HG03066 (cell line): ENCODE results near the gene DCST1.
"Not testable (repeated sequence)": the region's sequence is repeated elsewhere in the genome, so short reads cannot be mapped to it uniquely, and the experiment has no call there.

Source experiments
- ATAC-seq: cut with Tn5 transposase; IDR thresholded peaks from one replicate; pipeline ENCODE4 v1.9.1; 2021; ENCODE audit warnings: low read depth; ENCODE audit not compliant: unreplicated experiment

Gene DCST1, protein sequence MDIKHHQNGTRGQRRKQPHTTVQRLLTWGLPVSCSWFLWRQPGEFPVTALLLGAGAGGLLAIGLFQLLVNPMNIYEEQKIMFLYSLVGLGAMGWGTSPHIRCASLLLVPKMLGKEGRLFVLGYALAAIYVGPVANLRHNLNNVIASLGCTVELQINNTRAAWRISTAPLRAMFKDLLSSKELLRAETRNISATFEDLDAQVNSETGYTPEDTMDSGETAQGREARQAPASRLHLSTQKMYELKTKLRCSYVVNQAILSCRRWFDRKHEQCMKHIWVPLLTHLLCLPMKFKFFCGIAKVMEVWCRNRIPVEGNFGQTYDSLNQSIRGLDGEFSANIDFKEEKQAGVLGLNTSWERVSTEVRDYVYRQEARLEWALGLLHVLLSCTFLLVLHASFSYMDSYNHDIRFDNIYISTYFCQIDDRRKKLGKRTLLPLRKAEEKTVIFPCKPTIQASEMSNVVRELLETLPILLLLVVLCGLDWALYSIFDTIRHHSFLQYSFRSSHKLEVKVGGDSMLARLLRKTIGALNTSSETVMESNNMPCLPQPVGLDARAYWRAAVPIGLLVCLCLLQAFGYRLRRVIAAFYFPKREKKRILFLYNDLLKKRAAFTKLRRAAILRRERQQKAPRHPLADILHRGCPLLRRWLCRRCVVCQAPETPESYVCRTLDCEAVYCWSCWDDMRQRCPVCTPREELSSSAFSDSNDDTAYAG

DNA sequence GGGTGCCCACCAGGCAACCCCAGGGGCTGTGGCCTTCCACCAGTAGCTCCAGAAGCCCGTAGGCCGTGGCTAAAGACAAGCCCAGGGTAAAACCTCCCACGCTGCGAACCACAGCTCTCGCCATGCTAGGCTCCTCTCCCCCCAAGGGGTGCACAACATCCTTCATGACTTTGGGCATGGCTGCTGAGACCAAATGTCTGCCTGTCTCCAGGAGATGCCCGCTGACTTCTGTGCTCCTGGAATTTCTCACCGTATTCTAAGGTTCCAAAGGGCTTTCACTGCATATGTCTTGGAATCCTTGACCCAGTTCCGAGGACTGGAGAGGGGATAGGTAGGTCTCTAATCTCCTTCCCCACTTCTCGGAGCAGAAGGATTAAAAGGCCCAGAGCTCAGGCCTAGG lies at the start of gene DCST1, which contains the start of gene DCST2:
DCST1 (plus strand) TSS at position 301 of the 400 bp plus-strand sequence. CDS start 213 bp downstream, outside the sequence.
DCST2 (minus strand) TSS at position 258 of the 400 bp plus-strand sequence; CDS start at position 178, 80 bp downstream.
- ATAC-seq: no peak

DNA sequence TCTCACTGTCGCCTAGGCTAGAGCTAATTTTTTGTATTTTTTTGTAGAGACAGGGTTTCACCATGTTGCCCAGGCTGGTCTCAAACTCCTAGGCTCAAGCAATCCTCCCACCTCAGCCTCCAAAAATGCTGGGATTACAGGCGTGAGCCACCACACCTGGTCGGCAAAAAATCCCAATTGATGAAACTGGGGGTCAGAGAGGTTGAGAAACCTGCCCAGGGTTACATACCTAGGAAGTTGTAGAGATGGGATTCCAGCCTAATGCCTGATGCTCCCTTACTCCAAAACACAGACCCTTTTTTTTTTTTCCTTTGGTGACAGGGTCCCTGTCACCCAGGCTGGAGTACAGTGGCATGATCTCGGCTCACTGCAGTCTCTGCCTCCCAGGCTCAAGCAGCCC lies 46.9 kb upstream of the DCST1 start:
- ATAC-seq: not testable (repeated sequence)

DNA sequence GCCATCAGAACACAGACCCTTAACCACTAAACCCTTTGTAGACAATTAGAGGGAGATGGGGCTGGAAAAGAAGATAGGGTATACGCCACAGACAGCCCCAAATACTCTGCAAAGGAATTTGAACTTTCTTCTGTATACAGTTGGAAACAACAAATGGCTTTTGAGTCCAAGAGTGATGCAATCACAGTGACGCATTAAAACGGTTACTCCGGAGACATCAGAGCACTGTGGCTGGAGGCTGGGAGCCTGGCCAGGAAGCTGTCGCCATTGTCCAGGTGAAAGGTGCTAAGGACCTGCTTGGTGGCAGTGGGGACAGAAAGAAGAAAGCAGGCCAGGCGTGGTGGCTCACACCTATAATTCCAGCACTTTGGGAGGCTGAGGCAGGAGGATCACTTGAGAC lies 46.3 kb upstream of the DCST1 start:
- no peak for ATAC-seq

DNA sequence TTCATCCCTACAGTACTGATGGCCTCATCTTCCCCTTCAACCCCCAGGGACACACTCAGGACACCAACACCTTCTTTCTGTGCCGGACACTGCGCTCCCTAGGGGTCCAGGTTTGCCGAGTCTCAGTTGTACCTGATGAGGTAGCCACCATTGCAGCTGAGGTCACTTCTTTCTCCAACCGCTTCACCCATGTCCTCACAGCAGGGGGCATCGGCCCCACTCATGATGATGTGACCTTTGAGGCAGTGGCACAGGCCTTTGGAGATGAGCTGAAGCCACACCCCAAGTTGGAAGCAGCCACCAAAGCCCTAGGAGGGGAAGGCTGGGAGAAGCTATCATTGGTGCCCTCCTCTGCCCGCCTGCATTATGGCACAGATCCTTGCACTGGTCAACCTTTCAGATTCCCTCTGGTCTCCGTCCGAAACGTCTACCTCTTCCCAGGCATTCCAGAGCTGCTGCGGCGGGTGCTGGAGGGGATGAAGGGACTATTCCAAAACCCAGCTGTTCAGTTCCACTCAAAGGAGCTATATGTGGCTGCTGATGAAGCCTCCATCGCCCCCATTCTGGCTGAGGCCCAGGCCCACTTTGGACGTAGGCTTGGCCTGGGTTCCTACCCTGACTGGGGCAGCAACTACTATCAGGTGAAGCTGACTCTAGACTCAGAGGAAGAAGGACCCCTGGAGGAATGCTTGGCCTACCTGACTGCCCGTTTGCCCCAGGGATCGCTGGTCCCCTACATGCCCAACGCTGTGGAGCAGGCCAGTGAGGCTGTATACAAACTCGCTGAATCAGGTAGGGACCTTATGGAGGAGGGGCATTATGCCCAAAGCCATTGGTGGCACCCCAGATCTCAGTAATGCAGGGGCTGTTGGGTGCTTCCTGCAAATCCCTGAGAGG lies 45.3 kb upstream of the DCST1 start:
- no peak for ATAC-seq

DNA sequence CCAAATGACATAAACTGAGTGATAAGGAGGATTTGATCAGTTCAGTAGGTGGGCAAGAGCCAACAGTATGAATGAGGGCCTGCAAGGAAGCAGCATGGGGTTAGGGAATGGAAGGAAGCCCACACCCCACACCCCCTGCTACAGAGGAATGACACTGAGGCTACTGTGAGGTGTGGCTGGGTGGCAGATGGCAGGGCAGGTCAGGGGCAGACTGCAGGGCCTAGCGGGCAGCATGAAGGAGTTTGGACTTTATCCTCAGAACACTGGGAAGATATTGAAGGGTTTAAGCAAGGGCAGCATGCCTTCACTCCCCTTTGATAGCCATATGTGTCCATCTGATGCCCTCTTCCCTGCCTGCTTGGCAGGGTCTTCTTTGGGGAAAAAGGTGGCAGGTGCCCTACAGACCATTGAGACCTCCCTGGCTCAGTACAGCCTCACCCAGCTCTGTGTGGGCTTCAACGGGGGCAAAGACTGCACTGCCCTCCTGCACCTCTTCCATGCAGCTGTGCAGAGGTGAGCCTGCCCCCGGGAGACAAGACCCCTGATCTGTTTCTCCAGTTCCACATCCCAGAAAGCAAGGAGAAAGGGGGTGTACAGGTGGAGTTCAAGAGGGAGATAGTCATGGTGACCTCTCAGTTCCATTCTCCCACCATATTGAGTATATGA lies 44.3 kb upstream of the DCST1 start:
- no peak for ATAC-seq

DNA sequence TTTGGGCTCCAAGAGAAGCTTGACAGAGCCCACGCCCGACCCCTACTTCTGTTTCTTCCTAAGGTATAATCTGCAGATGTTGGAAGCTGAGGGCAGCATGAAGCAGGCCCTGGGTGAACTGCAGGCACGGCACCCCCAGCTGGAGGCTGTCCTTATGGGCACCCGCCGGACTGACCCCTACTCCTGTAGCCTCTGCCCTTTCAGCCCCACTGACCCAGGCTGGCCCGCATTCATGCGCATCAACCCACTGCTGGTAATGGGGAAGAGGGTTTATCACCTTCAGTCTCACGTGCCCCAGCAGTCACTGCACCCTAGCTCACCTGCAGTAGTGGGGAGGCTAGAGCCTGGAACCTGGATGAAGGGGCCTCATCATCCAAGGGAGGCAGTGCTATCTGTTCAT lies 43.3 kb upstream of the DCST1 start:
- no peak for ATAC-seq

DNA sequence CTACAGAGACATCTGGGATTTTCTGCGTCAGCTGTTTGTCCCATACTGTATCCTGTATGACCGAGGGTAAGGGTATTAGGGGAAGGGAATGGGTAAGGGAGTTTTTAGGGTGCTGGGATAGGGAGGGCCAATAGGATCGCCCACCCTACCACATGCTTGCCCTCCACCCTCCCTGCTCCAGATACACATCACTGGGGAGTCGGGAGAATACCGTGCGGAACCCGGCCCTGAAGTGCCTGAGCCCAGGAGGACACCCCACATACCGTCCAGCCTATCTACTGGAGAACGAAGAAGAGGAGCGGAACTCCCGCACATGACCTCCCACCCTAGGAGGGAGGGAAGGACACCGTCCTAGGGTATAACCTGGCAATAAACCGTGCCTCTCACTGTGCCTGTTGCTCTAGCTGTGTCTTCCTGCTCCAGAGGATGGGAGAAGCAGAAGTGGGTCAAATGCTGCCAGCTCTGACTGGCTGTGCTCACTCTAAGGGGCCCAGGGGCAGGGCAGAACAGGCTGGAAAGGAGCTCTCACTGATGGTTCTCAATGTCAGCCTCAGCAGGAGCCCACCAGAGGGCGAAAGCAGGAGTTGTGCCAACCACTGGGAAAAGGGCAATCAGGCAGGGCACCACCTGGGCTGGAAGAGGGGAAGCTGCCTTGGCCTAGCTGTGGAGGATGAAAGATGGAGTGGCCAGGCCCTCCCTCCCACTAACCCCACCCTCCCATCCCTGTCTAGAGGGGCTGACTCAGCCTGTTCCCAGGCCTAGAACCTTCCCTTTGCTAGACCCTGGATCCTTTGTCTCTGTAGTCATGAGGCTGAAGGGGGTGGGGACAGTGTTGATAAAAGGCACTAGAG lies 40.7 kb upstream of the DCST1 start:
- no peak for ATAC-seq

DNA sequence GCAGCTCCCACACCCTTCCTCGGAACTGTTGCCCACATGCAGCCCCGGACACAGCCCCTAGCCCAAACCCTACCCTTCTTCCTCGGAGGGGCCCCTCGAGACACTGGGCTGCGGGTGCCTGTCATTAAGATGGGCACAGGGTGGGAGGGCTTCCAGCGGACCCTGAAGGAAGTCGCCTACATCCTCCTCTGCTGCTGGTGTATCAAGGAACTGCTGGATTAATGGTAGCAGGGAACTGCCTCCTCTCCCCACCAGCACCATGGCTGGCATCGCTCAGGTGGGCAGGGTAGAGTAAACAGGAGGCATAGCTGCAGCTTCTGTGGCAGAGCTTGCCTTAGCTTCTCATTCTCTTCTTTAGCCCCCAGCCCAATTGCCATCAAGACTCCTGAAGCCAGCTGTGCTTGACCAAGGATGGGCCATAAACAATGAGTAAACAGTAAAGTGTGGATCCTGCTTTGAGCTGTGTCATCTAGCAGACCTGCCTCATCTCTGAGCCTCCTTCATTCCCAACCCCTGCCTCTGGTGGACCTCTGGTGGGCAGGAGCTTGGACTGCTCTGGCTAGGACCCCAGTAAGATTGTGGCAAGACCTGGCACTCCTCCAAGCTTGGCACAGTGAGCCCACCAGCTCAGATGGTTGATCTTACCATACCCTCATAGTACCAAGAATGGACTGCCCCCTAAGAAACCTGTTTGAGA lies 39.9 kb upstream of the DCST1 start, which contains the start of gene LENEP:
LENEP (plus strand) TSS at position 15 of the 697 bp plus-strand sequence; CDS start at position 37, 22 bp downstream.
- no peak for ATAC-seq

DNA sequence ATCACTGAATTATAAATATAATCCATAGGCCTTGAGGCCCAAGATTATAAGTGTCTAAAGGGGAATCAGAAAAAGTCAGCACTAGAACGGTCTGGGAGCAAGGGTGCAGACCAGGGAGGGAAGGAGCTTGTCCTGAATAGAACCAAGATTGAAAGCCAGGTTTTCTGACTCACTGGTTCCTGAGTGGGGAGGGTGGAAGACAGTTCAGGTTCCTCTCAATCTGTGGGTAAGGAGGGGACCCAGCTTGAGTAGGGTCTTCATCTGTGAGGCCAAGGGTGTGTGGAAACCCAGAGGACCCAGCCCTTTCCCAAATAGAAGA lies 39.4 kb upstream of the DCST1 start:
- no peak for ATAC-seq

DNA sequence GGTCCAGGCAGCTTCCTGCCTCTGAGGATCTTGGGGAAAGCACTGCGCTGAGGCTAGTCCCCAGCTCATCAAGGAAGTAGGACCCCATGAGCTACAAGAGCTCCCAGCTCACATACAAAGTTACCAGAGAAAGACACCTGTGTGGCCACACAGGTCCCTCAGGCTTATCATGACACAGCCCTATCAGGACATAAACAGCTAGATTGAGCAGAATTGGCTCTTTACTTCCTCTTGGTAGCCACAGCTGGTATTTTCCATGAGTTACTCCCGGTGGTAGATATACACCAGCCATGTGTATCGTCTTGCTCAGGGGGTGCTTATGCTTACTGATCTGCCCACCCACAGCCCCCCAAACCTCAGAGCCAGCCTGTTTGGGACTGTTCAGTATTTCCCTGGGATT lies 39.0 kb upstream of the DCST1 start:
- no peak for ATAC-seq

DNA sequence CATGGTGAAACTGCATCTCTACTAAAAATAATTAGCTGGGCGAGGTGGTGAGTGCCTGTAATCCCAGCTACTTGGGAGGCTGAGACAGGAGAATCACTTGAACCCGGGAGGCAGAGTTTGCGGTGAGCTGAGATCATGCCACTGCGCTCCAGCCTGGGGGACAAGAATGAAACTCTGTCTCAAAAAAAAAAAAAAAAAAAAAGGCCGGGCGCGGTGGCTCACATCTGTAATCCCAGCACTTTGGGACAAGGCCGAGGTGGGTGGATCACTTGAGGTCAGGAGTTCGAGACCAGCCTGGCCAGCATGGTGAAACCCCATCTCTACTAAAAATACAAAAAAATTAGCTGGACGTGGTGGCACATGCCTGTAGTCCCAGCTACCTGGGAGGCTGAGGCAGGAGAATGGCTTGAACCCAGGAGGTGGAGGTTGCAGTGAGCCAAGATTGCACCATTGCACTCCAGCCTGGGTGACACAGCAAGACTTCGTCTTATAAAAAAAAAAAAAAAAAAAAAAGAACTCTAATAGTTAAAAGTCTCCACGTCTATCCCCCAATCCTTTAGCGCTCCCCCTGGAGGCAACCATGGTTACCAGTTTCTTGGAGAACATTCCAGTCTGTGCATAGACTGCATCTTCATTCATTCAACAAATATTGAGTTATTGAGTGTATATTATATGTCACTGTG lies 38.2 kb upstream of the DCST1 start:
- not testable (repeated sequence) for ATAC-seq

DNA sequence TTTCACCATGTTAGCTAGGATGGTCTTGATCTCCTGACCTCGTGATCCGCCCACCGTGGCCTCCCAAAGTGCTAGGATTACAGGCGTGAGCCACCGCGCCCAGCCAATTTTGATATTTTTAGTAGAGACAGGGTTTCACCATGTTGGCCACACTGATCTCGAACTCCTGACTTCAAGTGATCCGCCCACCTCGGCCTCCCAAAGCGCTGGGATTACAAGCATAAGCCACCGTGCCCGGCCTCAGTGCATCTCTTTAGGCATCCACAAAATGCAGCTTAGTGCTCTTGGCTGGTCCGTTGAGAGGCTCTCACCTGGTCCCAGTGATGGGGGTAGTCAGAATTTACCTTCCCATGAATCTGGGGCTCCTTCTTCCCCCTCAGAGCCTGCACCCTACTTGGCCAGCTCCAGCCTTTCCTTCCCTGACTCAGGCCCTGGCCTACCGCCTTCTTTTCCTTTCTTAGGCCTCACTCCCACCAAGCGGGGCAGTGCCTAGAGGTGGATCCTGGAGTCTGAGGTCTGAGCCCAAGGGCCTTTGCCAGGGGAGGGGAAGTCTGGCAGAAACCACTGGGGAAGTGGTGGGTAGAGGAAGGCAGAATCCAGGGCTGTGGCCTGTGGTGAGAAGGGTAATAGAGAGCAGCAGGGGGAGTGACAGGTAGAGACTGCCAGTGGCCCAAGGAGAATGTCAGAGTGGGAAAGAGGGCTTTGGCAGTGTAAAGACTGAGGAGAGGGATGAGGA lies 36.5 kb upstream of the DCST1 start:
- no peak for ATAC-seq

DNA sequence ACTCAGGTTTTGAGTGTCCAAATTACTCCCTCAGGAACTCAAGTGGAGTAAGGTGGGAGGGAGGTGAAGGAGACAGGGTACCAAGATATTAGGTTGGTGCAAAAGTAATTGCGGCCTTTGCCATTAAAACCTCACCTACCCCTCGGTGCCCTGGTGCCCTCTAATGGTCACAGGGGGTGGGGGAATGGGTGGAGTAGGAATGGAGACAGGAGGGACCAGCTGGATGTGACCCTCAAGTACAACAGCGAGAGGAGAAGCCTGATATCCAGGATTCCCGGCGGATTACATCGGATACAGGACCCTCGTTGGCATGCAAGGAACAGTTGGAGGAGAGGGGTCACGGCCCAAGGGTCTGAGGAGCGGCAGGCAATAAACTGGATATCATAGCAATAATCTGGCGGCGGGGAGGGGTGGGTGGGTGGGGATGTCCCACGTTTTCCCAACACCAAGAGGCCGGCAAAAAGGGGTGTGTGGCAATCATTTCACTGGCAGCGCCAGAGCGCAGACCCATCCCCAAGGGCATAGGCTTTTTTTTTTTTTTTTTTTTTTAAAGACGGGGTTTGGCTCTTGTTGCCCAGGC lies 35.3 kb upstream of the DCST1 start:
- no peak for ATAC-seq

DNA sequence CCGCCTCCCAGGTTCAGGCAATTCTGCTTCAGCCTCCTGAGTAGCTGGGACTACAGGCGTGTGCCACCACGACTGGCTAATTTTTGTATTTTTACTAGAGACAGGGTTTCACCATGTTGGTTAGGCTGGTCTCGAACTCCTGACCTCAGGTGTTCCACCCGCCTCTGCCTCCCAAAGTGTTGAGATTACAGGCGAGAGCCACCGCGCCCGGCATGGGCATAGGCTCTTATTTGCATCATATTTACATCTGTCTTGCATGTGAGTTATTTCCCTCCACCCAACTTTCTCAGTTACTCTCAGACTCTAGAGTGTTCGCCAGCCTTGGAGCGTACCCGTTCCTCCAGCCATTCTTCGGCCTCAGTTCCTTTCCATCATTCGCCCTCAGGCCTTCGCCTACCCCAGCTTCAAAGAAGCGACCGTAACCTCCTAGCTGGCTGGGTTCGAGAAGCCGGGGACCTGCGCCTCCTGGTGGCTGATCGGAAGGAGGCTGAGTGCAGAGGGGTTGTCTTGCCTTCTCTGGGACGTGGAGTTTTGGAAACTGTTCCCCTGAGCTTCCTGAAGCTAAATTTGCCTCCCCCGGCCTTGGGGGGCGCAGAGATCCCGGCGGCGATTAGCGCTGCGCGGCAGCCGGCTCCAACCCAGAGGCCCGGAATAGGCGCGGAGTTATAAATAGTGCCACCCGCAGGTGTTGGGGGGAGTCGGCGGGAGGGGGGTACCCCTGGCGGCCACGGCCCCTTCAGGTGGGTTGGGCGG lies 34.6 kb upstream of the DCST1 start:
- no peak for ATAC-seq

DNA sequence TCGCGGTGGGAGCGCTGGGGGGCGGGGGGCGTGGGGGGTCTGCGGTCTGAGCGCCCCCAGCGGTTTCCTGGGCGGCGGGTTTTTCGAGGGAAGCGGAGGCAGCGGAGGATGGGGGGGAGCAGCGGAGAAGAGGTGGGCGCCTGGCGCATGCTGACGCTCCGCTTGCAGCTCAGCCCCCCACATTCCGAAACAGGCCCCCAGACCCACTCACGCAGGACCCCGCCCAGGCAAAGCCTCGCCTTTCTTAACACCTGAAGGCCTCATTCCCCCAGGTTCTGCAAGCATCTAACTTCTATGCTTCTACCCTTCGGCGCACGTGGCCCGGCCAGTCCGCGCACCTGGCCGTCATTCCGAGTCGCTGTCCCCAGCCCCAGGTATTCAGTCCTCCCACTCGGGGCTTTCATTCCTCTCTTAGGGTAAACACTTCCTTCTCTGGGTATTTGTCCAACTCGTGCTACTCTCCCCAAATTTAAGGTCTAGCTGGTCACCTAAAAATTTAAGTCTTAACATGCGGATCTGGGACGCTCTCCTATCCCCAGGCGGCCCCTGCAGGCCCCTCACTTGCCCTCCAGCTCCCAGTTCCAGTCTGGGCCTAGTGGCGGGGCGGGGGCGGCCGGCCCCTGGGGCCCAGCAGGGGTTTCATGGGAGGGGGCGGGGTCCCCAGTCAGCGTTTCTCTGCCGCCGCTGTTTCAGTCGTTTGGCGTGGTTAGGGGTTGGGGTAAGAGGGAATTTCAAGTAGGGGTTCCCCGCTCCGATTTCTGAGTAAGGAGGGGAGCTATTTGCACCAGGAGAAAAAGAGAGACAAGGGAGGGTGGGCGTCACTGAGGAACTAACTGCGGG lies 33.8 kb upstream of the DCST1 start:
- no peak for ATAC-seq

DNA sequence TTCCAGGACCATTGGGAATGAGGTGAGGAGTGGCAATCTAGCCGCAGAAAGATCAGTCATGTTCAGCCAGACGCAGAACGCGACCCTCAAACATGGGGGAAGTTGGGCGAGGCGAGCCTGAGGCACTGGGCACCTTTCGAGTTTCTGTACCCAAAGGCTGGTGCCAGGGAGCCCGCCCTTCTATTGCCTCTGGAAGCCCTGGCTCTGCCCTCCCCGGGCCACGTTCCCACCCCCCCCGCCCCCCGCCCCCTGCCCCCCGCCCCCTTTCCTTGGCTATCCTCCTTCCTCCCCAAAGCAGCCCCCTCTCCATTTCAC lies 33.3 kb upstream of the DCST1 start:
- no peak for ATAC-seq
